NCI-H1048 (cell line): Measurements from ENCODE around the gene CCDC38.

Source experiments
- DNase-seq: peaks from one replicate; lab custom pipeline; 2025; lab: John Stamatoyannopoulos, UW

CCDC38 gene

DNA sequence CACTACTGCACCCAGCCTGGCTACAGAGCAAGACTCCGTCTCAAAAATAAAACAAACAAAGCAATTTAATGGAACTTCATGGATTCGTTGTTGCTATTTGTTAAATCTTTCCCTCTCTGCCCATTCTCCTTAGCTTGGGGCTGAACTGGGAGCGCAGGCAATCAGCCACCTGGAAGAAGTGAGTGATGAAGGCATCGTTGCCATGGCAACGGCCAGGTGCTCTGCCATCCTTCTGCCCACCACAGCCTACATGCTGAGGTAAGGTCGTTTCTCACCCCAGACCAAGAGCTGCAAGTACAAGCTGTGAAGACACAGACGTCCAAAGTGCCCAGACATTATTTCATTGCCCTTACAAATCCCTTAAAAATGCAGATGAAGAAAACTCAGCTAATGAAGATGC, 19.8 kb upstream of the CCDC38 start:
- no peak for DNase-seq

DNA sequence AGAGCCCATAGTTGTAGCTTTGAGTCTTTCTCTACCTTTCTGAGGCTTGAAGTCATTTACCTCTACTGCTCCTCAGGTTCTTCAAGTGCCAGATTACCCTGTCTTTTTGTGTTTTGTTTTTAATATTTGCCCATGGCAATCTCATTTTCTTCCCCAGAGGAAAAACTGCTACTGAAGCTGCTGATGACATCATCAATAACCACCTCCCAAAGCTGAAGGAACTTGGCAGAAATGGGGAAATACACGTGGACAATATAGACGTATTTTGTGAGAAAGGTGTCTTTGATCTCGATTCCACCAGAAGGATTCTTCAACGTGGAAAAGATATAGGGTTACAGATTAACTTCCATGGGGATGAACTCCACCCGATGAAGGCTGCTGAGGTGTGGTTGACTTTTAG, 17.8 kb upstream of the CCDC38 start:
- DNase-seq: no peak

DNA sequence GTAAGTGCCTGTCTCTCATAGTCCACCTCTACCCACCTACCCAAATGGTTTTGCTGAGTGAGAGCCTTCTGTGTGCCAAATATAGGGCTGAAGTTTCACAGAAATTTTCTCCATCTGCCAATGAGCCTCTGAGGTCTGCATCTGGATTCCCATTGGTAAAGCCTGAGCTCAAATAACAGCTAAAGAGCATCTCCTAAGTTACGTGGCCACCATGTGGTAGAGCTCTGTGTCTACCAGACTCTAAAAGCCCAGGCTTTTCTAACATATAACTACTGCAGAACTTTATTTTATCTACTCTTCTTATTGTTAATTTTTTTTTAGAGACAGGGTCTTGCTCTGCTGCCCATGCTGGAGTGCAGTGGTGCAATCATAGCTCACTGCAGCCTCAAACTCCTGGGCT, 16.7 kb upstream of the CCDC38 start:
- no peak for DNase-seq

DNA sequence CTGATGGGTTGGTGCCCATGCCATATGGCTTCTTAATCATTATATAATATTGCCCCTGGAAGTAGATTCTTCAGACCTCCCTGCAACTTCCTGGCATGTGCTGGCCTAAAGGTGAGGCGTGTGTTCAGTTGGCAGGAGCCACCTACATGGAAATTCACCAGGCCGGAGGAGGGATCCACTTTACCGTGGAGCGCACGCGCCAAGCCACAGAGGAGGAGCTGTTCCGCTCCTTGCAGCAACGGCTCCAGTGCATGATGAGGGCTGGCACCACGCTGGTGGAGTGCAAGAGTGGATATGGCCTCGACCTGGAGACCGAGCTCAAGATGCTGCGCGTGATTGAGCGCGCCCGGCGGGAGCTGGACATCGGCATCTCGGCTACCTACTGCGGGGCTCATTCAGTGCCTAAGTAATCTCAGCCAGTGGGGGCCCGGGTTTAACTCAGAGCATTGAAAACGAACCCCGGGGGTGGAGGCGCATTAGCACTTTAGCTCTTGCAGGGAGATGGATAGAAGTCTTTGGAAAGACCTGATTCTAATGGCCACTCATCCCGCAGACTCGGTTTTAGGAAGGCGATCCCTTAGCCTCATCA, 14.2 kb upstream of the CCDC38 start:
- no peak for DNase-seq

DNA sequence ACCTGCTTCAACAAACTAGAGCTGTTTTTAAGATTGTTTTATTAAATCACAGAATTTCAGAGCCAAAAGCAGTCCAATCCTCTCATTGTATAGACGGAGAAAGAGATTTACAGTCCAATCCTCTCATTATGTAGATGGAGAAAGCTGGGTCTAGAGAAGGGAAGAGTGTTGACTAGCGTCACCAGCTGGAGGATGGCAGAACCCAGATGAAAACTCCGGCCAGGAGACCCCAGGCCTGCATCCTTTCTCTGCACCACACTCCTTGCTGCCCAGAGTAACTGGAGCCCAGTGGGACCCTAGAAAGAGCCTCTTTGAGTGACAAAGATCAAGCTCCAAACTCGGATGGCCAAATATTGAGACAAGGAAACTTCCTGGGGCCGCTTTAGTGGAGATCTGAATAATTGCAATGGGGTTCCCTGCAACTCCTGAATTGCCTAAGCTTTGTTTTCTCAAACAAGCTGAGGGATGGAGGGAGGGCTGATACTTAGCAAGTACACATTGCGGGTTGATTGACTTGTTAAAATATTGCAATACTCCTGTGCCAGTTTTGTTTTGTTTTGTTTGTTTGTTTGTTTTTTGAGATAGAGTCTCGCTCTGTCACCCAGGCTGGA, 13.2 kb upstream of the CCDC38 start:
- no peak for DNase-seq

DNA sequence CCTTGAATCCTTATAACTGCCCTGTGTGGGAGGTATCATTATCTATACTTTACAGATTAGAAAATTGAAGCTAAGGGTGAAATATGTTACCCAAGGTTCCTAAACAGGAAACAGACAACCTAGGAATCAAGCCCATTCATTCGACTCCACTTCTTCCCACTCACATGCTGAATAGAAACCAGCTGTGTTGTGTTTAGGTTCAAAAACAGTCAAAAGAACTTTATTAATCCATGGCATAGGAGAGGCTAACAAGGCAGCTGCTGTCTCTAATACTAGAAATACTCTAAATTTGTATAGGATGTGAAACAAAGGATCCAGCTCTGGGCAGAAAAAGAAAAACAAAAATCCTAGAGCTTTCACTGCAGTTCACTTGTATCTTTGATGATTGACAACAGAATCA, 10.6 kb upstream of the CCDC38 start:
- DNase-seq: no peak

DNA sequence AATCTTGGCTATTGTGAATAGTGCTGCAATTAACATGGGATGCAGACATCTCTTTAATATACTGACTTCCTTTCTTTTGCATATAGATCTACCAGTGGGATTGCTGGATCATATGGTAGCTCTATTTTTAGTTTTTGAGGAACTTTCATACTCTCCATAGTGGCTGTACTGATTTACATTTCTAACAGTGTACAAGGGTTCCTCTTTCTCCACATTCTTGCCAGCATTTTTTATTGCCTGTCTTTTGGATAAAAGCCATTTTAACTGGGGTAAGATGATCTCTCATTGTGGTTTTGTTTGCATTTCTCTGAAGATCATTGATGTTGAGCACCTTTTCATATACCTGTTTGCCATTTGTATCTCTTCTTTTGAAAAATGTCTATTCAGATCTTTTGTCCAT, 9.1 kb upstream of the CCDC38 start:
- DNase-seq: no peak

DNA sequence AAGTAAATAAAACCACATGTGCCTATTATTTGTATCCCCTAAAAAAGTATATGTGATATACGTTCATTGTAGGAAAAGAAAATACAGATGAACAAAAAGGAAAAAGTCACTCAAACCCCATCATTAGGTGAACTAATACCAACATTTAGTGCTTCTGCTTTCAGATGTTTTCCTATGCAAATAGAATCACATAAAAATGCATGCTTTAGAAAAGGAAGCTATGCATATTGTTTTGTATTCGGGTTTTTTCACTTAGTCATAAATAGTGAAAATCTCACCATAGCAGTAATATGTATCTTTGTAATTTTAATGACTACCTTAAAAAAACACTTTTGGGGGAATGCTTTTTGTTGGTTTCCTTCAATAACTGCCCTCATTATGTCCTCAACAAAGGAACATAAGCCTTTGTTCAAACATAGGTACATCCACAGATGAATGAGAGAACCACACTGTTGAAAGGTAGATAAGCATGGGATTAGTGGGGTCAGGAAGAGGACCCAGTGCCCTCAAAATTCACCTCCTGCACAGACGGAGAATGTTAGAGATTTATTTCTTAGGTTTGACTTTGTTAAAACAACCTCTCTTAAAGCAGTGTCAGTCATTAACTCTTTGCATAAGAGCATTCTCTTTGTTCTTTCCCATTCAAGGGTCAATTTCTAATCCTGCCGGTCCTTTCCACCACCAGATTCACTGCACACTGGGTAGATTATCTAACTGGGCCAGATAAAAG, 7.2 kb upstream of the CCDC38 start:
- DNase-seq: no peak

DNA sequence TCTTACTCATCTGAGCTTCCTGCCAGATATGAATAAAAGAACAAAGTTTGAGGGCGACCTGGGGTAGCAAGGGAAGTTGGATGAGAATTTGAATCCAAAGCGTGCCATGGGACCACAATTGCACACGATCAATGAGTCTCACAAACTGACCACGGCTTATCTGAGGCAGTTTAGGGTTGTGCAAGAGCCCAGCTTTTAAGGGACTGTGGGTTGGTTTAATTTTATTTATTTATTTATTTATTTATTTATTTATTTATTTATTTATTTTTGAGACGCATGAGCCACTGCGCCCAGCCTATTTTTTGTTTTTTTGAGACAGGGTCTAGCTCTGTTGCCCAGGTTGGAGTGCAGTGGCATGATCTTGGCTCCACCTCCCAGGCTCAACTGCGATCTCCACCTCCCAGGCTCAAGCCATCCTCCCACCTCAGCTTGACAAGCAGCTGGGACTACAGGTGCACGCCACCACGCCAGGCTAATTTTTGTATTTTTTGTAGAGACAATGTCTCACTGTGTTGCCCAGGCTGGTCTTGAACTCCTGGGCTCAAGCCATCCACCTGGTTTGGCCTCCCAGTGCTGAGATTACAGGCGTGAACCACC, 1.8 kb upstream of the CCDC38 start:
- no peak for DNase-seq

DNA sequence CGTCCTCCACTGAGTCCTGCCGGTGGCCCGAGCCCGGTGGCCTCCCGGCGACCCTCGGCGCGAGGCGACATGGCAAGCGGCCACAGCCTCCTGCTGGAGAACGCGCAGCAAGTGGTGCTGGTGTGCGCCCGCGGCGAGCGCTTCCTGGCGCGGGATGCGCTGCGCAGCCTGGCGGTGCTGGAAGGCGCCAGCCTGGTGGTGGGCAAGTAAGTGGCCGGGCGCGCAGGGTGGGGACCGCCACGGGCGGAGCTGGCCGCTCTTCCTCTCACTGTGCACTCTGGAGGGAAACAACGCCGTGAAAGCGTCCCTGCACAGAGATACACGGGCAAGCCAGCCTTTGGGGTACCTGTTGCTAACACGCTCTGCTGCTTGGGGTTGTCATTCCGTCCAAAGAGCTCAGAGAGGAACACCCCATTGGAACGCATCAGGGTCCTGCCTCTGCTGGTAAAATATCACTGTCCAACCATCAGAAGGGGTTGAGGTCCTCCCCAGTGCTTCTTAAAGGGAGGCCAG, 972 bp upstream of the CCDC38 start, which contains the start of gene AMDHD1:
AMDHD1 (plus strand) TSS at position 2 of the 513 bp plus-strand sequence; CDS start at position 70, 68 bp downstream.
- no peak for DNase-seq

DNA sequence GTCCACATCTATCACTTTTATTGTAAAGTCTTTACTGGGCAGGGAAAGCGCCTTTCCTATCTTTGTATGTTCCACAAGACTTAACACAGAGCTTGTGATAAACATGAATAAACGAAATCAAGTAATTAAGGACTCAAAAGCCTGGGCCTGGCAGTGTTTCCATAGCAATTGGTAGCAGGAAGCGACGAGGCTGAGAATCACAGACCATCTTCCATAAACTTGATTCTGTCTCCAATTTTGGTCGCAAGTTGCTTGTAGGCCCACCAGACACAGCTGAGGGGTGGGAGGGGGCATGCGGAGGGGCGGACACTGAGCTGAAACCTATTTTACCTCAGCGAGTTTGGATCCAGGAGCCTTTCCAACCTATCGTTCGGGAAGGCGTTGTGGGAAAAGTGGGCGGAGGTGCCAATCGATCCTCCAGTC, 302 bp downstream of the CCDC38 start:
- DNase-seq: no peak

DNA sequence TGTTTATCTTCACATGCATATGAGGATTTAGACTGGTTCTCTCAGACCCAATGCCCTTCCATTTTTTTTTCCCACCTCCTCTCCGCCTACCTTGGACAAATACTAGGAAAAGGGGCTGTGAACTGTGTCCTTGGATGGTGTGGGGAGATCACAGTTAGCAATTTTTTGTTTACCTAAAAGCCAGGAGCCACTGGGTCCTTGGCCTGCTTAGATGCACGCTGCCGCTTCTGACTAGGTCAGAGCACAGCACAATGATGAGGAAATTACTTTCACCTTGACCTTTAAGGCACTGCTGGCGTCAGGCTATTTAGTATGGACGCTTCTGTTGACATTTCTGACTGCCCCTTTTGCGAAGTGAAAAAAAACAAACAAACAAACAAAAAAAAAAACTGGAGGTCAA, 1.9 kb downstream of the CCDC38 start:
- DNase-seq: no peak

DNA sequence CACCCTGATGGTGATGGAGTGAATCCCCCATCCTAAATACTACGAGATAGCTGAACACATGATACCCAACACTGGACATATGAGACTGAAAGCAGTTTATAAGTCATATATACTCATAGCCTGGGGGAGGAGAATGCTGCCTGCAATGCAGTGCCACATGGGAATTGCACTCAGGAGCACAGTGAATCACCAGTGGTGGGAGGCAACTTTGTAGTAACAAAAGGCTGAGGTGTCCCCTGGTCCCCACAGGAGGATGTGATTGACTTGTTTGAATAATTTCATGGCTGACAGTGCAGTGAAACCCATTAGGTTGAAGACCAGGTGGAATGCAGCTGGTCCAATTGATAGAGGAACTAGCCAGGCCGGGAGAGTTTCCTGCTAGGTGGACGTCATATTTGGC, 20.2 kb downstream of the CCDC38 start:
- no peak for DNase-seq

DNA sequence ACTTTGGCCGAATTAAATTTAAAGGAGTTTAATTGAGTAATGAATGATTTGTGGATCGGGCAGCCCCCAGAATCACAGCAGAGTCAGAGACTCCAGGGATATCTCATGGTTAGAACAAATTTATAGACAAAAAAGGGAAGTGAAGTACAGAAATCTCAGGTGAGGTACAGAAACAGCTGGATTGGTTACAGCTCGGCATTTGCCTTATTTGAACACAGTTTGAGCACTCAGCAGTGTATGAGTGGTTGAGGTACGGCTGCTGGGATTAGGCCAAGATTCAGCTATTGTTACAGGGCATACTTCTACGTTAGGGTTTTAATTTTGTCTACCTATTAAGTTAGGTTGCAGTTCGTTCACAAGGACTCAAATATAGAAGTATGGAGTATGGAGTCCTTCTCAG, 23.3 kb downstream of the CCDC38 start:
- no peak for DNase-seq

DNA sequence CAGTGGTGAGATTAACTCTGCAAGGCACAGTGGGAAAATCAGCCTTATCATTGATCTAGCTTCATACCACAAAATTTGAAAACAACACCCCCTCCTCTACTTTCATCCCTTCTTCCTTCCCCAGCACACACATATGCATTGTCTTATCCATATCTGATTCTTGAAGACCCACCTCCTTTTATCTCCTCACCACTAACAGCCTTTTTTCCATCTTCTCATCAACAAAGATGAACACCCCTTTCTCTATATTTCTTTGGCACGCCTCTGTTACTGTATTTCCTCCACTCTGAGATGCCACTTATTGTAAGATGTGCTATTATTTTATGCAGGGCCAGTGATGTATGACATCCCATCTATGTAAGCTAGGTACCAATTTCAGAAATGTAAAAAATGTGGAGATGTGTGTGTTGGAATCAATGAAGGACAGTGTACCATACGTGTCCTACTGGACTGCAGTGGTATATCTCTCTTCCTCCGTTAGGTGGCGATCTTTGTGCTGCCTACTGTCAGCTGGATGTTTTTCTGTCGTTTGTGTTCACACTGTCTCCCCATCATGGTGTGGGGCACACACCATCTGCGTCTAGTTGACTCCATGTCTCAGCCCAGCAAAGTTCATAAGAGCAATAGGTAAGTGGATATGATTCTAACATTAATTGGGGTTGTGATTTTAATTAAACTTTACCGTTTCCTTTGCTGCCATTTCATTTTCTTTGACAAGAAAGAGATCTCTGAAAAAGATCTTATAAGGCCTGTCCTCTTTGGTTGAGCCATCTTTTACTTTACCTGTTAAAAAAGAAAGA, 24.0 kb downstream of the CCDC38 start:
- DNase-seq: peak; percentile 13

DNA sequence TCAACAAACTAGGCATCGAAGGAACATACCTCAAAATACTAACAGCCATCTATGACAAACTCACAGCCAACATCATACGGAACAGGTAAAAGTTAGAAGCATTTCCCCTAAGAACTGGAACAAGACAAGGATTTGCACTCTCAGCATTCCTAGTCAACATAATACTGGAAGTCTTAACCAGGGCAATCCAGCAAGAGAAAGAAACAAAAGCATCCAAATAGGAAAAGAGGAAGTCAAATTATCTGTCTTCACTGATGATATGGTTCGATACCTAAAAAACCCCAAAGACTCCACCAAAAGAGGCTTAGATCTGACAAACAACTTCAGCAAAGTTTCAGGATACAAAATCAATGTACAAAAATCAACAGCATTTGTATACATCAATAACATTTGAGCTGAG, 32.5 kb downstream of the CCDC38 start:
- no peak for DNase-seq

DNA sequence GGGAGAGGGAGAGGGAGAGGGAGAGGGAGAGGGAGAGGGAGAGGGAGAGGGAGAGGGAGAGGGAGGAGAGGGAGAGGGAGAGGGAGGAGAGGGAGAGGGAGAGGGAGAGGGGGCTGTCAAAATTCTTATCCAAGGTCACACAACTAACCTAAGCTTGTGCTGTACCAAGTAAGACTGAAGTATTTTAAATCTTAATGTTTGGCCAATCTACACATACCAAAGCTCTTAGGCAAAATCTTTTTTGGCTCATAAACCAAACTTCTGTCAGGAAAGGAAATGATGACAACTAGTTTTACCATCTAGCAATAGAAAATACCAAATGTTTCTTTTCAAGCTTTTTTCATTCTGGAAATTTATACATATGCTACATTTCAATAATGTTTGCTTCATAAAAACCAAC, 33.8 kb downstream of the CCDC38 start:
- DNase-seq: no peak

DNA sequence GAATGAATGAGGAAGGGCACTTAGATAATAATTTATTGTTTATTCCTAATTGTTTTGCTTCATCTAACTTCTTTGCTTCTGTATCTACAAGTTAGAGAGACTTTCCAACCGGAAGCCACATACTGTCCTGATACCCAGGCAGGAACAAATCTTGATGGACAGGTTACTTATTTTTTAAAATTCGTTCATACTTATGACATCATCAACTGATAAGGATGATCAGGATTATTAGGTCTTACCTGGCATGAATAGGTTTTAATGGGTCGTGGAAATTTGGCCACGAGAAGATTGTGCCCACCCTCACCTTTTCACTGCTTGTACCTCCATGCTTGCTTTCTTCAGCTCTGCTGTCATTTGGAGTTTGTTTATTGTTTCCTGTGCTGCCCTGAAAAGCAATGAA, 44.3 kb downstream of the CCDC38 start:
- no peak for DNase-seq

DNA sequence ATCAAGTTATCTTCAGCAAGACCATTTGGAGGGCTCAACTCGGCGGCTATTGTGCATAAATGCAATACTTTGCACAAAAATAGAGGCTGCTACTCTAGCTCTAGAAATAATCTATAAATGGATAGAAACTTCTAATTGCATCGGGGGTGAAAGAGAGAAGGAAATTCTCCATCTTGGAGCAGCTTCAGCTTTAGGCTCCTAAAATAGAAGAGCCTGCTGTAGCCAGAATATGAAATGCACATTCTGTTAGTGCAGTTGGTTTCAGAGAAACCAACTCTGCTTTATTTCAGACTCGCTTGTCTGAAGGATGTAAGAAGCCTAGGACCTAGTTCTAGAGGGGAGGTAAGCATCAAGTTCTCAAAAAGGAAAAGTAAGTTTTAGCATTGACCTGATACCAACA, 45.6 kb downstream of the CCDC38 start:
- no peak for DNase-seq

DNA sequence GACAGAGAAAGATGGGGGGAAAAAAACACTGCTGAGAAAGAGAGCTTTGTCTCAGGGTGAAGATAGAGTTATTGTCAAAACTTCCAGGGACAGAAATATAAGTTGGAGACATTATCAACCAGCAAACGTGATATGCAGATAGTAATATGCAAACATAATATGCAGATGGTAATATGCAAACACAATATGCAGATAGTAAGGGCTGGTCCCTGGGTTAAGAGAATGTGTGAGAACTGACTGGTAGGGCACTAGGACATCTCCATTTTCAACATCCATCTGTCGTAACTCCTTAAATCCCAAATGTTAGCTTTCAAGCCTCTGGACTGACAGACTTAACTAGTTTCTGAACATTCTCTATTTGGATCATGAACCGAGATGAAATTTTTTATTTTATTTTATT, 51.5 kb downstream of the CCDC38 start:
- DNase-seq: no peak

DNA sequence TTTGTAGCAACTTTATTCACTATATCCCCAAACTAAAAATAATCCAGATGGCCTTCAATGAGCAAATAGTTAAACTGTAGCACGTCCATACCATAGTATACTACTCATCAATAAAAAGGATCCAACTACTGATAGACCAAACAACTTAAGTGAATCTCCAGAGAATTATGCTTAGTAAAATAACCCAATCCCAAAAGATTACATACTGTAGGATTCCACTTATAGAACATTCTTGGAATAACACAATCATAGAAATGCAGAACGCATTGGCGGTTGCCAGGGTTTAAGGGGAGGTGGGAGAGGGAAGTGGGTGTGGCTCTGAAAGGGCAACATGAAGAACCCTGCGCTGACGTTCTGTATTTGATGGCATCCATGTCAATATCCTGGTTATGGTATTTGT, 55.1 kb downstream of the CCDC38 start:
- DNase-seq: no peak

DNA sequence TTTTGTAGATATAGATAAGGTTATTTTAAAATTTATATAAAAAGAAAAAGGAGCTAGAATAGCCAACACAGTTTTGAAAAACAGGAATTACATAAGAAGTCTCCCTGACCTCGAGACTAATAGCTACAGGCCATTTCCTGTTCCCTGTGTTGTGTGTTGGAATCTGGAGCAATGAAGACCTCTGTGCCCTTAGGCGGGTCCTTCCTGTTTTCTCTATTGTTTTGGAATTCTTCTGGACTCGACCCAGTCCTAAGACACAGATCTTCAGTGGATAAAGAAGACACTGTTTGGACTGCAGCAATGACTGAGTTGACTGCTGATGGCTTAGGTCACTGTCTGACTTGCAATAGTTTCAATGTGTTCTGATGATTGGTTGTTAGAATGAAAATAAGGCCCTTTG, 57.4 kb downstream of the CCDC38 start:
- DNase-seq: no peak
